ENCODE results near the gene CLDN7.
A peak's percentile ranks its signal among the peaks of the same experiment; 100 is the strongest.

Gene CLDN7

DNA sequence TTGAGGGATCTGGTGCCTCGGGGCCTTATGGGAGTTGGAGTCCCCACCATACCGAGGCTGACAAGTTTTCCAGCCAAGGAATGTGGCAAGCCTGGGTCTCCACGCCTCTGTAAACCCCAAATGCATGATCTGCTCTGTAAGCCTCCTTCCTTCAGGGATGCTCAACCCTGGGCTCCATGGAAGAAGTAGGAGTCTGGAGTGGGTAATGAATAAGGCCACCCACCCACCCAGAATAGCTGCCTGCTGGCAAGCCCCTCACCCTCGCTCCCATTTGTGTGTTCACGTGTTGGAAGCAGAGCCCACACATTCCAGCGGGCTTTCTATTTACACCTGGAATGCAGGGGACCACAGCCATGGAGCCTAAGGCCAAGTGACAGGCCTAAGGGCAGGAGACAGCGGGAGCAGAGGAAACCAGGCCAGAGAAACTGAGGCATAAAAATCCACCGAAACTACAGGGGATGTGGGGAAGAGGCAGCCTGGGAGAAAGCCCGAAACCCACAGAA lies 47.1 kb downstream of the CLDN7 start:
- no peak for DNase-seq (ENCODE audit: low spot score)

DNA sequence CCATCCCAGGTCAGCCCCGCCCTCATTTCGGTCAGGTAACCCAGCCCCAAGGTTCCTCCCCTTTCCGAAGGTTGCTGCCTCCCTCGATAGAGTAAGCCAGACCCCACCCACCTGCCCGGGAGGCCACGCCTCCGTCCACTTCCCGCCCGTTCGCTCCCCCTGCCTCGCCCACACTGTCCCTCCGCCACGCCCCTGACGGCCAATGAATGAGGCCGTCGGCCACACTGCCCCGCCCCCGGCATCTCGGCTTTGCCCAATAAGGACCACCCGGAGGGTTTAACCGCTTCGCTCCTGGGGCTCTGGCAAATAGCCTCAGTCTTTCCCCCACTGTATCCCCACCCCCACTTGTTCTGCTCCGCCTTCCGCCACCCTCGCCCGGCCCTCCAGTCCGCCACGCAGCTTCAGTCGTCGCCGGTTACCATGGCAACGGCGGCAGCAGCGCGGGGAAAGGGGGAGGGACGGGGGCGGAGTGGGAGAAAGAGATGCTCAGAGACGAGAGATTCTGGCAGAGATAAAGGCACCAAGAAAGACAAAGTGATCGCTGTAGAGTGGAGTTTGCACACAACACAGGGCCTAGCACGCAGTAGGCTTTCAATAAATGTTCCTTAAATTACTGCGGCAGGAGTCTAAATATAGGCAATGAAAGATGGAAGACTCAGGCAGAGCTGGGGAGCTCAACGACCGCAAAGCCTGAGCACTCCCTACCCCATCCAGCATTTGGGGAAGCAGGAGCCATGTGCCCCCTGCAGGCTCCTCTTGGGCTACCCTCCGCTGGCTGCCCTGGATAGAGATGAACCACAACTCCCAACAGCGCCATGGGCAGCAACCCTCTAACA lies 47.8 kb downstream of the CLDN7 start:
- TF ChIP-seq, protein P1, sequence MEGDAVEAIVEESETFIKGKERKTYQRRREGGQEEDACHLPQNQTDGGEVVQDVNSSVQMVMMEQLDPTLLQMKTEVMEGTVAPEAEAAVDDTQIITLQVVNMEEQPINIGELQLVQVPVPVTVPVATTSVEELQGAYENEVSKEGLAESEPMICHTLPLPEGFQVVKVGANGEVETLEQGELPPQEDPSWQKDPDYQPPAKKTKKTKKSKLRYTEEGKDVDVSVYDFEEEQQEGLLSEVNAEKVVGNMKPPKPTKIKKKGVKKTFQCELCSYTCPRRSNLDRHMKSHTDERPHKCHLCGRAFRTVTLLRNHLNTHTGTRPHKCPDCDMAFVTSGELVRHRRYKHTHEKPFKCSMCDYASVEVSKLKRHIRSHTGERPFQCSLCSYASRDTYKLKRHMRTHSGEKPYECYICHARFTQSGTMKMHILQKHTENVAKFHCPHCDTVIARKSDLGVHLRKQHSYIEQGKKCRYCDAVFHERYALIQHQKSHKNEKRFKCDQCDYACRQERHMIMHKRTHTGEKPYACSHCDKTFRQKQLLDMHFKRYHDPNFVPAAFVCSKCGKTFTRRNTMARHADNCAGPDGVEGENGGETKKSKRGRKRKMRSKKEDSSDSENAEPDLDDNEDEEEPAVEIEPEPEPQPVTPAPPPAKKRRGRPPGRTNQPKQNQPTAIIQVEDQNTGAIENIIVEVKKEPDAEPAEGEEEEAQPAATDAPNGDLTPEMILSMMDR (IDR thresholded peaks at IDR 0.05; ENCODE audit: extremely low read depth, missing control alignments) = peak; percentile 22
- DNase-seq (ENCODE audit: low spot score) = peak; percentile 98

More for the DNA sequence above, 47.1 kb downstream of the CLDN7 start:
- TF ChIP-seq, protein P1 (IDR thresholded peaks at IDR 0.05; ENCODE audit: extremely low read depth, missing control alignments) = no peak

DNA sequence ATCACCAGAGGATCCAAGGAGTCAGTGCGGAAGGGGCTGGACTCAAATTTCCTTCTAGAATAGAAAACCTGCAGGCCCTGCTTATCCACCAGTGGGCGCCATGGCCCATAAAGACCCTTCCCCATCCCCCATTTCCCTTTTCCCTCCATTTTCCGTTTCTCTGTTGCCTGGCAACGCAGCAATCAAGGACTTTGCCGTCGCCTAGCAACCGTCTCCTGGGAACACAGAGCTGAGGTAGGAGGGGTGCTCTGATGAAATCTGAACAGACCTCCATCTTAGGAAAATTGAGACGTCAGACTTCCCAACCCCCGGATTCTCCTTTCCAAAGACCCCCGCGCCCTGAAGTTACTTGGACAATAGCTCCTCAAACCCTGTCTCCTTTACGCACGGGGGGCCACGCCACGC lies 48.4 kb downstream of the CLDN7 start:
- peak; percentile 70 for DNase-seq (ENCODE audit: low spot score)
- TF ChIP-seq, protein P1 (IDR thresholded peaks at IDR 0.05; ENCODE audit: extremely low read depth, missing control alignments) = peak; percentile 22

DNA sequence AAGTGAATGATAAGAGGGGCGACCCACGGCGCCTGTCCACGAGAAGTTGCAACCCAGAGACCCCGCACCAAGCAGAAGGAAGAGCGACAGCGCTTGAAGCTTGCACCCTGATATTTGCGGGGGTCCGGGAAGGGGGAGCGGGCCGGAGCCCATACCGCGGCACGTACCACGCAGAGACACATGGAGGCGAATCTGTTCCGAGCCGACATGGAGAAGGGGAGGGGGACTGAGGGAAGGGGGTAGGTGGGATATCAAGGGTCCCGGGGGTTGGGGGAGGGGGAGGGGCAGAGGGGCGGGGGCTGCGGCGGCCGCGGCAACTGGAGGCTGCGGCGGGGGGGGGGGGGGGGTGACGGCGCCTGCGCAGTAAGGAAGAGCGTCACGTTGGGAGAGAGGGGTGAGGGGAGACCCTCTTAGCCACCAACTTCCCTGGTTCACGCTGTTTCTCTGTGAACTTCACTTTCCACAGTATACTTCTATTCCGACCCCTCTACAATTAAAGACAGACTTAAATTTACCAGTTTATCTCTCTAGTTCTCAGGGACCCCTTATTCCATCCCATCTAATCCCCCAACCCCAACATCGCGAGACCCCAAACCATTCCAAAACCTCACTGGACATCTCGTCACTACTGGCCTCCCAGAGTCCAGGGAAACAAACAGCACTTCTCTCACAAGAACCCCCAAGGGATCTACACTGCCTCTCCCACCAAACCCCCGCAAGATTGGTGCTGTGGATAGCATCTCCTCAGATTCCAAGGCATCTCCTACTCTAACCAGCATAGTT lies 50.6 kb downstream of the CLDN7 start:
- TF ChIP-seq, protein P1 (IDR thresholded peaks at IDR 0.05; ENCODE audit: extremely low read depth, missing control alignments) = no peak
- no peak for DNase-seq (ENCODE audit: low spot score)
